ENCODE measurements around the gene FOXL3. TPM values are rescaled to one million over a fixed set of nuclear protein-coding genes. Genes with fewer than 3 reads are reported as not detected.

Gene FOXL3
- total and polyA plus RNA-seq, 12 donors: not detected

GRCh38 chr7:299169-299568, 9.2 kb downstream of the FOXL3 start:
- Histone ChIP-seq H3K4me3 (no peak overlapping the region), H3K4me1 (no peaks in the 10 kb centered on the region), H3K27me3 (peaks cover 0 to 35% (median 19%) of the 10 kb centered on the region in 7 donors), H3K36me3 (no peaks in the 10 kb centered on the region), H3K27ac (no peak overlapping the region), H3K9me3 (no peaks in the 10 kb centered on the region)
- no peak for TF ChIP-seq CTCF (IDR thresholded peaks at IDR 0.05)
- 90 to 95% methylated on average over 15 of the region's 15 CpGs for WGBS, 2 donors
- DNase-seq (no peak), ATAC-seq (no peak)
- intact Hi-C loops (cut with DNase I): no loop called here

- Histone ChIP-seq H3K27ac (no peak overlapping the region), H3K4me1 (no peaks in the 10 kb centered on the region), H3K36me3 (no peaks in the 10 kb centered on the region), H3K4me3 (no peak overlapping the region), H3K27me3 (peaks cover 0 to 30% (median 14%) of the 10 kb centered on the region in 7 donors), H3K9me3 (no peaks in the 10 kb centered on the region)
- DNase-seq (no peak), ATAC-seq (no peak)
- intact Hi-C loops (cut with DNase I): no loop called here
- 88 to 90% methylated on average over 16 of the region's 16 CpGs for WGBS, 2 donors
- no peak for TF ChIP-seq CTCF (IDR thresholded peaks at IDR 0.05)
Observed at GRCh38 chr7:299628-300027, 9.7 kb downstream of the FOXL3 start.

- WGBS, 2 donors: 82 to 86% methylated on average over 10 of the region's 10 CpGs
- H3K4me1 ChIP-seq: no peaks in the 10 kb centered on the region
- no peaks in the 10 kb centered on the region for H3K9me3 ChIP-seq
- no peak overlapping the region for H3K4me3 ChIP-seq
- ATAC-seq (no peak), DNase-seq (no peak)
- TF ChIP-seq CTCF (IDR thresholded peaks at IDR 0.05): no peak
- H3K27ac ChIP-seq: no peak overlapping the region
- intact Hi-C loops (cut with DNase I): no loop called here
- H3K27me3 ChIP-seq: peaks cover 0 to 26% (median 10%) of the 10 kb centered on the region in 7 donors
- H3K36me3 ChIP-seq: no peaks in the 10 kb centered on the region
Observed at GRCh38 chr7:300048-300447, 10.1 kb downstream of the FOXL3 start.

- ATAC-seq: no peak
- TF ChIP-seq CTCF (IDR thresholded peaks at IDR 0.05): no peak
- 83 to 94% methylated on average over 13 of the region's 13 CpGs for WGBS, 2 donors
- Histone ChIP-seq H3K4me1 (no peaks in the 10 kb centered on the region), H3K9me3 (no peaks in the 10 kb centered on the region), H3K27me3 (peaks cover 0 to 19% (median 3%) of the 10 kb centered on the region in 7 donors), H3K4me3 (no peak overlapping the region), H3K36me3 (no peaks in the 10 kb centered on the region), H3K27ac (no peak overlapping the region)
- intact Hi-C loops (cut with DNase I): no loop called here
- no peak for DNase-seq
Observed at GRCh38 chr7:300546-301290, 10.7 kb downstream of the FOXL3 start.
